IPS-20b (cell line): Measurements from ENCODE around the gene LAS1L.
"Not testable (repeated sequence)": the region's sequence is repeated elsewhere in the genome, so short reads cannot be mapped to it uniquely, and the experiment has no call there.

ENCODE experiments used
- H3K27ac ChIP-seq: one replicate; pipeline ENCODE4 v1.5.1; 2013; ENCODE audit warnings: low read length
- H3K27me3 ChIP-seq: 2 replicates; pipeline ENCODE4 v1.6.1; 2013; ENCODE audit warnings: mild to moderate bottlenecking, low read length, inconsistent platforms; ENCODE audit not compliant: insufficient read depth
- H3K36me3 ChIP-seq: 2 replicates; pipeline ENCODE4 v1.6.1; 2013; ENCODE audit warnings: low read depth, mild to moderate bottlenecking, inconsistent platforms, low read length, moderate library complexity; ENCODE audit not compliant: insufficient read depth
- H3K4me1 ChIP-seq: 2 replicates; pipeline ENCODE4 v1.6.1; 2013; ENCODE audit warnings: mild to moderate bottlenecking, control low read depth, inconsistent platforms, low read length, moderate library complexity; ENCODE audit not compliant: insufficient read depth
- H3K4me3 ChIP-seq: 2 replicates; pipeline ENCODE4 v1.5.1; 2013; ENCODE audit warnings: mild to moderate bottlenecking, low read length, inconsistent platforms
- H3K9ac ChIP-seq: 2 replicates; pipeline ENCODE4 v1.6.1; 2013; ENCODE audit warnings: low read depth, mild to moderate bottlenecking, inconsistent platforms, low read length, moderate library complexity
- H3K9me3 ChIP-seq: 2 replicates; pipeline ENCODE4 v1.6.1; 2013; ENCODE audit warnings: mild to moderate bottlenecking, low read depth, low read length, inconsistent platforms; ENCODE audit not compliant: insufficient read depth

LAS1L gene

GRCh38 chrX:65545456-65545855, 10.9 kb upstream of the LAS1L start:
- H3K9me3 ChIP-seq: no peaks in the 10 kb centered on the region
- H3K9ac ChIP-seq: no peak overlapping the region
- no peaks in the 10 kb centered on the region for H3K4me1 ChIP-seq
- no peak overlapping the region for H3K4me3 ChIP-seq
- H3K27ac ChIP-seq: no peak overlapping the region
- no peaks in the 10 kb centered on the region for H3K27me3 ChIP-seq
- no peaks in the 10 kb centered on the region for H3K36me3 ChIP-seq

GRCh38 chrX:65537229-65537628, 2.6 kb upstream of the LAS1L start:
- no peak overlapping the region for H3K9ac ChIP-seq
- no peak overlapping the region for H3K27ac ChIP-seq
- no peaks in the 10 kb centered on the region for H3K4me1 ChIP-seq
- no peaks in the 10 kb centered on the region for H3K27me3 ChIP-seq
- peaks cover 6% of the 10 kb centered on the region for H3K36me3 ChIP-seq
- H3K4me3 ChIP-seq: no peak overlapping the region
- no peaks in the 10 kb centered on the region for H3K9me3 ChIP-seq

GRCh38 chrX:65536291-65536690, 1.7 kb upstream of the LAS1L start:
- H3K27me3 ChIP-seq: no peaks in the 10 kb centered on the region

GRCh38 chrX:65532016-65532415, 2.6 kb downstream of the LAS1L start:
- H3K27me3 ChIP-seq: no peaks in the 10 kb centered on the region
- no peaks in the 10 kb centered on the region for H3K9me3 ChIP-seq
- peaks cover 50% of the 10 kb centered on the region for H3K36me3 ChIP-seq
- H3K9ac ChIP-seq: no peak overlapping the region
- H3K4me3 ChIP-seq: no peak overlapping the region
- H3K27ac ChIP-seq: no peak overlapping the region
- no peaks in the 10 kb centered on the region for H3K4me1 ChIP-seq

More at GRCh38 chrX:65536291-65536690, 1.7 kb upstream of the LAS1L start:
- no peaks in the 10 kb centered on the region for H3K9me3 ChIP-seq
- H3K36me3 ChIP-seq: peaks cover 13% of the 10 kb centered on the region
- H3K9ac ChIP-seq: no peak overlapping the region
- H3K27ac ChIP-seq: no peak overlapping the region
- no peaks in the 10 kb centered on the region for H3K4me1 ChIP-seq
- no peak overlapping the region for H3K4me3 ChIP-seq

- H3K27ac ChIP-seq: no peak overlapping the region
- no peak overlapping the region for H3K4me3 ChIP-seq
- H3K36me3 ChIP-seq: peaks cover 76% of the 10 kb centered on the region
- no peaks in the 10 kb centered on the region for H3K27me3 ChIP-seq
- H3K9me3 ChIP-seq: no peaks in the 10 kb centered on the region
- H3K9ac ChIP-seq: no peak overlapping the region
- H3K4me1 ChIP-seq: no peaks in the 10 kb centered on the region
Observed at GRCh38 chrX:65528705-65529340, 5.8 kb downstream of the LAS1L start.

- H3K27me3 ChIP-seq: no peaks in the 10 kb centered on the region
- no peak overlapping the region for H3K27ac ChIP-seq
- H3K36me3 ChIP-seq: peaks cover 80% of the 10 kb centered on the region
- no peak overlapping the region for H3K9ac ChIP-seq
- no peaks in the 10 kb centered on the region for H3K9me3 ChIP-seq
- H3K4me3 ChIP-seq: no peak overlapping the region
- no peaks in the 10 kb centered on the region for H3K4me1 ChIP-seq
Observed at GRCh38 chrX:65528293-65528692, 6.3 kb downstream of the LAS1L start.

- Histone ChIP-seq H3K9ac (no peak overlapping the region), H3K36me3 (peaks cover 83% of the 10 kb centered on the region), H3K9me3 (no peaks in the 10 kb centered on the region), H3K4me1 (no peaks in the 10 kb centered on the region), H3K4me3 (no peak overlapping the region), H3K27me3 (no peaks in the 10 kb centered on the region), H3K27ac (no peak overlapping the region)
Observed at GRCh38 chrX:65524139-65524538, 10.4 kb downstream of the LAS1L start.

- H3K4me3 ChIP-seq: no peak overlapping the region
- H3K27ac ChIP-seq: no peak overlapping the region
- H3K4me1 ChIP-seq: no peaks in the 10 kb centered on the region
- no peaks in the 10 kb centered on the region for H3K9me3 ChIP-seq
- H3K27me3 ChIP-seq: no peaks in the 10 kb centered on the region
- no peak overlapping the region for H3K9ac ChIP-seq
- peaks cover 81% of the 10 kb centered on the region for H3K36me3 ChIP-seq
Observed at GRCh38 chrX:65522739-65523372, 11.7 kb downstream of the LAS1L start.

- H3K36me3 ChIP-seq: peaks cover 76% of the 10 kb centered on the region
Observed at GRCh38 chrX:65519530-65519929, 15.1 kb downstream of the LAS1L start.

GRCh38 chrX:65518980-65519379, 15.6 kb downstream of the LAS1L start:
- H3K4me3 ChIP-seq, H3K27ac ChIP-seq, H3K27me3 ChIP-seq, H3K9me3 ChIP-seq, H3K4me1 ChIP-seq, H3K9ac ChIP-seq: not testable (repeated sequence)
- H3K36me3 ChIP-seq: peaks cover 76% of the 10 kb centered on the region

More at GRCh38 chrX:65519530-65519929, 15.1 kb downstream of the LAS1L start:
- not testable (repeated sequence) for H3K27ac ChIP-seq, H3K9me3 ChIP-seq, H3K9ac ChIP-seq, H3K4me3 ChIP-seq, H3K4me1 ChIP-seq, H3K27me3 ChIP-seq

GRCh38 chrX:65517923-65518322, 16.7 kb downstream of the LAS1L start:
- Histone ChIP-seq H3K27me3 (no peaks in the 10 kb centered on the region), H3K9me3 (no peaks in the 10 kb centered on the region), H3K4me3 (no peak overlapping the region), H3K27ac (no peak overlapping the region), H3K4me1 (no peaks in the 10 kb centered on the region), H3K36me3 (peaks cover 75% of the 10 kb centered on the region), H3K9ac (no peak overlapping the region)

- Histone ChIP-seq H3K4me3 (no peak overlapping the region), H3K27me3 (no peaks in the 10 kb centered on the region), H3K4me1 (no peaks in the 10 kb centered on the region), H3K36me3 (peaks cover 70% of the 10 kb centered on the region), H3K9ac (no peak overlapping the region), H3K9me3 (no peaks in the 10 kb centered on the region), H3K27ac (no peak overlapping the region)
Observed at GRCh38 chrX:65516756-65517155, 17.8 kb downstream of the LAS1L start.
